ENCODE results near the gene SLC4A5.
"Not testable (repeated sequence)": the region's sequence is repeated elsewhere in the genome, so short reads cannot be mapped to it uniquely, and the experiment has no call there.

The SLC4A5 gene

GRCh38 chr2:74188696-74189095 is 154.5 kb downstream of the SLC4A5 start:
- no peak overlapping the region for H2AK5ac ChIP-seq (ENCODE audit: low read length)
- no peak overlapping the region for H2AFZ ChIP-seq (ENCODE audit: insufficient read depth, low read length, poor library complexity)
- peak overlapping the region; percentile 8 for H2BK120ac ChIP-seq (ENCODE audit: insufficient read depth, low read length, poor library complexity)
- no peak overlapping the region for H4K12ac ChIP-seq (ENCODE audit: low read depth, low read length)
- no peak overlapping the region for H3K23ac ChIP-seq (ENCODE audit: low read length)
- no peak overlapping the region for H3K4me2 ChIP-seq (ENCODE audit: low read length)
- H3K36me3 ChIP-seq (ENCODE audit: control insufficient read depth in 1 of 2, insufficient read depth in 2 of 2, low read length in 2 of 2): no peaks in the 10 kb centered on the region
- DNase-seq: no peak
- H3K4me3 ChIP-seq (ENCODE audit: low read depth, low read length): no peak overlapping the region
- H3K4me1 ChIP-seq (ENCODE audit: control insufficient read depth in 1 of 2, insufficient read depth in 2 of 2, low read length in 2 of 2): peaks cover 4 to 7% of the 10 kb centered on the region in 2 experiments
- H3K27me3 ChIP-seq (ENCODE audit: insufficient read depth, low read length): no peaks in the 10 kb centered on the region
- no CpG with 5 or more reads among the region's 3 CpGs for WGBS (ENCODE audit: extremely low coverage, insufficient coverage, insufficient read length)
- H3K14ac ChIP-seq (ENCODE audit: low read length): no peak overlapping the region
- no peaks in the 10 kb centered on the region for H3K9me3 ChIP-seq (ENCODE audit: insufficient read depth, low read depth, low read length)
- no peak overlapping the region for H3K27ac ChIP-seq (ENCODE audit: low read depth, low read length)
- H3K79me1 ChIP-seq (ENCODE audit: low read length): peaks cover 3% of the 10 kb centered on the region
- H3K18ac ChIP-seq (ENCODE audit: low read length): no peak overlapping the region
- no peak overlapping the region for H4K8ac ChIP-seq (ENCODE audit: low read depth, low read length)
- peak overlapping the region; percentile 36 for H4K91ac ChIP-seq (ENCODE audit: low read depth, low read length)
- no peak overlapping the region for H2BK12ac ChIP-seq (ENCODE audit: low read length)
- no peaks in the 10 kb centered on the region for H3K79me2 ChIP-seq (ENCODE audit: control insufficient read depth, insufficient read depth, low read length, poor library complexity)
- no peak overlapping the region for H3K9ac ChIP-seq (ENCODE audit: low read length)
- no peak overlapping the region for H2BK5ac ChIP-seq (ENCODE audit: low read depth, low read length, poor library complexity)
- H3K4ac ChIP-seq (ENCODE audit: low read depth, low read length): no peak overlapping the region

GRCh38 chr2:74188018-74188601 is 155.1 kb downstream of the SLC4A5 start:
- Histone ChIP-seq H3K4me1 (ENCODE audit: control insufficient read depth in 1 of 2, insufficient read depth in 2 of 2, low read length in 2 of 2) (peaks cover 4 to 7% of the 10 kb centered on the region in 2 experiments), H3K18ac (ENCODE audit: low read length) (peak overlapping the region; percentile 21), H3K79me1 (ENCODE audit: low read length) (peaks cover 3% of the 10 kb centered on the region), H3K14ac (ENCODE audit: low read length) (peak overlapping the region; percentile 49), H4K12ac (ENCODE audit: low read depth, low read length) (peak overlapping the region; percentile 57), H3K27me3 (ENCODE audit: insufficient read depth, low read length) (no peaks in the 10 kb centered on the region), H3K9ac (ENCODE audit: low read length) (no peak overlapping the region), H4K8ac (ENCODE audit: low read depth, low read length) (peak overlapping the region; percentile 50), H2AK5ac (ENCODE audit: low read length) (no peak overlapping the region), H3K36me3 (ENCODE audit: control insufficient read depth in 1 of 2, insufficient read depth in 2 of 2, low read length in 2 of 2) (no peaks in the 10 kb centered on the region), H2AFZ (ENCODE audit: insufficient read depth, low read length, poor library complexity) (no peak overlapping the region), H3K27ac (ENCODE audit: low read depth, low read length) (no peak overlapping the region), H3K79me2 (ENCODE audit: control insufficient read depth, insufficient read depth, low read length, poor library complexity) (no peaks in the 10 kb centered on the region), H4K91ac (ENCODE audit: low read depth, low read length) (peak overlapping the region; percentile 36), H2BK12ac (ENCODE audit: low read length) (no peak overlapping the region), H3K4me2 (ENCODE audit: low read length) (no peak overlapping the region), H3K9me3 (ENCODE audit: insufficient read depth, low read depth, low read length) (no peaks in the 10 kb centered on the region), H3K4ac (ENCODE audit: low read depth, low read length) (no peak overlapping the region), H2BK5ac (ENCODE audit: low read depth, low read length, poor library complexity) (no peak overlapping the region), H3K23ac (ENCODE audit: low read length) (no peak overlapping the region), H3K4me3 (ENCODE audit: low read depth, low read length) (no peak overlapping the region), H2BK120ac (ENCODE audit: insufficient read depth, low read length, poor library complexity) (peak overlapping the region; percentile 8)
- WGBS (ENCODE audit: extremely low coverage, insufficient coverage, insufficient read length): no CpG with 5 or more reads among the region's 6 CpGs
- DNase-seq: peak; percentile 93

- not testable (repeated sequence) for H3K4me1 ChIP-seq (ENCODE audit: control insufficient read depth in 1 of 2, insufficient read depth in 2 of 2, low read length in 2 of 2); H2BK120ac ChIP-seq (ENCODE audit: insufficient read depth, low read length, poor library complexity); H4K8ac ChIP-seq (ENCODE audit: low read depth, low read length); H3K9ac ChIP-seq (ENCODE audit: low read length); H2AK5ac ChIP-seq (ENCODE audit: low read length); H3K79me2 ChIP-seq (ENCODE audit: control insufficient read depth, insufficient read depth, low read length, poor library complexity); H3K79me1 ChIP-seq (ENCODE audit: low read length); H2BK5ac ChIP-seq (ENCODE audit: low read depth, low read length, poor library complexity); H3K4me3 ChIP-seq (ENCODE audit: low read depth, low read length); H3K9me3 ChIP-seq (ENCODE audit: insufficient read depth, low read depth, low read length); H3K27me3 ChIP-seq (ENCODE audit: insufficient read depth, low read length); H2BK12ac ChIP-seq (ENCODE audit: low read length); H4K91ac ChIP-seq (ENCODE audit: low read depth, low read length); H3K36me3 ChIP-seq (ENCODE audit: control insufficient read depth in 1 of 2, insufficient read depth in 2 of 2, low read length in 2 of 2); DNase-seq; H3K4ac ChIP-seq (ENCODE audit: low read depth, low read length); H2AFZ ChIP-seq (ENCODE audit: insufficient read depth, low read length, poor library complexity); H3K18ac ChIP-seq (ENCODE audit: low read length); H3K14ac ChIP-seq (ENCODE audit: low read length); H3K27ac ChIP-seq (ENCODE audit: low read depth, low read length); H4K12ac ChIP-seq (ENCODE audit: low read depth, low read length); H3K4me2 ChIP-seq (ENCODE audit: low read length); H3K23ac ChIP-seq (ENCODE audit: low read length)
- WGBS (ENCODE audit: extremely low coverage, insufficient coverage, insufficient read length): no CpG with 5 or more reads among the region's 15 CpGs
These were observed 156.5 kb downstream of the SLC4A5 start for GRCh38 chr2:74186706-74187105.

GRCh38 chr2:74186038-74186437 is 157.2 kb downstream of the SLC4A5 start:
- Histone ChIP-seq H3K4me3 (ENCODE audit: low read depth, low read length) (no peak overlapping the region), H3K4ac (ENCODE audit: low read depth, low read length) (no peak overlapping the region), H3K9me3 (ENCODE audit: insufficient read depth, low read depth, low read length) (no peaks in the 10 kb centered on the region), H4K8ac (ENCODE audit: low read depth, low read length) (no peak overlapping the region), H3K27me3 (ENCODE audit: insufficient read depth, low read length) (no peaks in the 10 kb centered on the region), H3K36me3 (ENCODE audit: control insufficient read depth in 1 of 2, insufficient read depth in 2 of 2, low read length in 2 of 2) (no peaks in the 10 kb centered on the region), H2AFZ (ENCODE audit: insufficient read depth, low read length, poor library complexity) (no peak overlapping the region), H4K91ac (ENCODE audit: low read depth, low read length) (no peak overlapping the region), H3K23ac (ENCODE audit: low read length) (no peak overlapping the region), H3K79me1 (ENCODE audit: low read length) (peaks cover 3% of the 10 kb centered on the region), H3K9ac (ENCODE audit: low read length) (no peak overlapping the region), H2BK5ac (ENCODE audit: low read depth, low read length, poor library complexity) (no peak overlapping the region), H2AK5ac (ENCODE audit: low read length) (no peak overlapping the region), H3K18ac (ENCODE audit: low read length) (no peak overlapping the region), H3K4me2 (ENCODE audit: low read length) (no peak overlapping the region), H2BK120ac (ENCODE audit: insufficient read depth, low read length, poor library complexity) (no peak overlapping the region), H3K79me2 (ENCODE audit: control insufficient read depth, insufficient read depth, low read length, poor library complexity) (no peaks in the 10 kb centered on the region), H3K27ac (ENCODE audit: low read depth, low read length) (no peak overlapping the region), H3K4me1 (ENCODE audit: control insufficient read depth in 1 of 2, insufficient read depth in 2 of 2, low read length in 2 of 2) (peaks cover 4 to 7% of the 10 kb centered on the region in 2 experiments), H4K12ac (ENCODE audit: low read depth, low read length) (no peak overlapping the region), H2BK12ac (ENCODE audit: low read length) (no peak overlapping the region), H3K14ac (ENCODE audit: low read length) (no peak overlapping the region)
- WGBS (ENCODE audit: extremely low coverage, insufficient coverage, insufficient read length): no CpG with 5 or more reads among the region's 9 CpGs
- peak in 1 of 2 donors; percentile 46 for DNase-seq

Data from trophoblast cell (in vitro differentiated cells and primary cell).